Sigmoid colon (tissue), 7 donors: ENCODE data around the gene IGSF9B. TPM values are rescaled to one million over a fixed set of nuclear protein-coding genes. Genes with fewer than 3 reads are reported as not detected.

Experiments
- DNase-seq: peaks from one replicate; pipeline ENCODE4 v3.0.0-alpha.2; 2019
- H3K27ac ChIP-seq, 4 donors: fragments of 200-600 bp; sonication (generic); one replicate each; pipeline ENCODE4 v1.5.1; 2016 to 2019; ENCODE audit warnings: mild to moderate bottlenecking in 1 of 4
- H3K27me3 ChIP-seq, 3 donors: fragments of 200-600 bp; sonication (generic); one replicate each; pipeline ENCODE4 v1.5.1; 2019; ENCODE audit warnings: mild to moderate bottlenecking in 1 of 3
- H3K36me3 ChIP-seq, 4 donors: fragments of 200-600 bp; sonication (generic); one replicate each; pipeline ENCODE4 v1.5.1; 2016 to 2019
- H3K4me1 ChIP-seq, 4 donors: fragments of 200-600 bp; sonication (generic); one replicate each; pipeline ENCODE4 v1.5.1; 2017 to 2019
- H3K4me3 ChIP-seq, 4 donors: fragments of 200-600 bp; sonication (generic); one replicate each; pipeline ENCODE4 v1.5.1; 2017 to 2019; ENCODE audit warnings: mild to moderate bottlenecking in 2 of 4, moderate library complexity in 1 of 4
- H3K9me3 ChIP-seq, 4 donors: fragments of 200-600 bp in 3 of 4; sonication (generic) in 3 of 4; one replicate each; pipeline versions ENCODE4 v1.5.1 to v1.6.1; 2013 to 2019
- EP300 ChIP-seq, 4 donors: sonication (generic); formaldehyde crosslinking; IDR thresholded peaks; one replicate each; pipeline ENCODE4 v1.6.1; 2017; ENCODE audit warnings: antibody characterized with exemption in 4 of 4
- POLR2A ChIP-seq, 2 donors: fragments of 450-650 bp; IDR thresholded peaks; one replicate each; pipeline ENCODE4 v1.6.1; 2016; ENCODE audit warnings: antibody characterized with exemption in 2 of 2, mild to moderate bottlenecking in 2 of 2, moderate library complexity in 2 of 2
- POLR2AphosphoS5 ChIP-seq, 4 donors: sonication (generic); formaldehyde crosslinking; IDR thresholded peaks; one replicate each; pipeline ENCODE4 v1.6.1; 2017; ENCODE audit warnings: antibody characterized with exemption in 4 of 4
- WGBS, 2 donors: extraction: QIAGEN DNeasy Blood & Tissue Kit; methylation state at CpG; one replicate each; pipeline ENCODE4 v1.1.7; 2013; 5-methylcytosine and 5-hydroxymethylcytosine counted together
- intact Hi-C: fragments of 100-400 bp; cut with DNase I; formaldehyde crosslinking; loops from one replicate; pipeline ENCODE4 v1.15.1; 2023
- polyA plus RNA-seq, 3 donors: library from polyadenylated mRNA; stranded (reverse); fragments of 200-250 nt; gene quantifications; one replicate each; pipeline ENCODE4 v1.2.3, GENCODE V29; 2013
- total RNA-seq, 4 donors: library from RNA; depleted of rRNA; stranded (reverse); fragments of >200 nt; gene quantifications; one replicate each; pipeline ENCODE4 v1.1.0, GENCODE V29; 2016
- TF ChIP-seq, protein P1 (sequence below), 4 experiments: fragments of 450-650 bp in 3 of 4; fragments of 200-600 bp in 1 of 4; IDR thresholded peaks; one replicate each; pipeline ENCODE4 v1.5.1; 2016 to 2019; ENCODE audit warnings: antibody characterized with exemption in 4 of 4, mild to moderate bottlenecking in 3 of 4, moderate library complexity in 2 of 4
- donor health status: healthy with polysubstance abuse.
- donor health status: Bipolar disorder and iron deficiency.
- donor health status: healthy.

Gene IGSF9B
- total and polyA plus RNA-seq, 7 donors: under 0.01 to 53.7 (median 14.8) TPM; not detected in 1

- no peaks in the 10 kb centered on the region for H3K9me3 ChIP-seq
- WGBS, 2 donors: 95 to 97% methylated on average over 10 of the region's 10 CpGs
- no peak for DNase-seq
- no peak overlapping the region for H3K27ac ChIP-seq
- no peaks in the 10 kb centered on the region for H3K27me3 ChIP-seq
- peaks cover 39 to 99% (median 61%) of the 10 kb centered on the region in 4 donors for H3K36me3 ChIP-seq
- H3K4me1 ChIP-seq: no peaks in the 10 kb centered on the region
- TF ChIP-seq EP300 (IDR thresholded peaks at IDR 0.05) (no peak), POLR2AphosphoS5 (IDR thresholded peaks at IDR 0.05) (no peak), POLR2A (IDR thresholded peaks at IDR 0.05) (no peak)
- TF ChIP-seq, protein P1, sequence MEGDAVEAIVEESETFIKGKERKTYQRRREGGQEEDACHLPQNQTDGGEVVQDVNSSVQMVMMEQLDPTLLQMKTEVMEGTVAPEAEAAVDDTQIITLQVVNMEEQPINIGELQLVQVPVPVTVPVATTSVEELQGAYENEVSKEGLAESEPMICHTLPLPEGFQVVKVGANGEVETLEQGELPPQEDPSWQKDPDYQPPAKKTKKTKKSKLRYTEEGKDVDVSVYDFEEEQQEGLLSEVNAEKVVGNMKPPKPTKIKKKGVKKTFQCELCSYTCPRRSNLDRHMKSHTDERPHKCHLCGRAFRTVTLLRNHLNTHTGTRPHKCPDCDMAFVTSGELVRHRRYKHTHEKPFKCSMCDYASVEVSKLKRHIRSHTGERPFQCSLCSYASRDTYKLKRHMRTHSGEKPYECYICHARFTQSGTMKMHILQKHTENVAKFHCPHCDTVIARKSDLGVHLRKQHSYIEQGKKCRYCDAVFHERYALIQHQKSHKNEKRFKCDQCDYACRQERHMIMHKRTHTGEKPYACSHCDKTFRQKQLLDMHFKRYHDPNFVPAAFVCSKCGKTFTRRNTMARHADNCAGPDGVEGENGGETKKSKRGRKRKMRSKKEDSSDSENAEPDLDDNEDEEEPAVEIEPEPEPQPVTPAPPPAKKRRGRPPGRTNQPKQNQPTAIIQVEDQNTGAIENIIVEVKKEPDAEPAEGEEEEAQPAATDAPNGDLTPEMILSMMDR (IDR thresholded peaks at IDR 0.05): no peak
- H3K4me3 ChIP-seq: no peak overlapping the region
- intact Hi-C loops: no loop called here
Observed at GRCh38 chr11:133921513-133921912, 35.3 kb downstream of the IGSF9B start.

- intact Hi-C loops: no loop called here
- H3K27me3 ChIP-seq: no peaks in the 10 kb centered on the region
- DNase-seq: no peak
- TF ChIP-seq POLR2A (IDR thresholded peaks at IDR 0.05): no peak
- no peak overlapping the region for H3K27ac ChIP-seq
- no peaks in the 10 kb centered on the region for H3K4me1 ChIP-seq
- H3K36me3 ChIP-seq: peaks cover 35 to 99% (median 59%) of the 10 kb centered on the region in 4 donors
- 96% methylated on average over 33 of the region's 33 CpGs for WGBS, 2 donors
- H3K9me3 ChIP-seq: no peaks in the 10 kb centered on the region
- H3K4me3 ChIP-seq: no peak overlapping the region
Observed at GRCh38 chr11:133921026-133921425, 35.7 kb downstream of the IGSF9B start.

GRCh38 chr11:133920109-133920990 lies 36.4 kb downstream of the IGSF9B start:
- no peaks in the 10 kb centered on the region for H3K27me3 ChIP-seq
- WGBS, 2 donors: 91 to 92% methylated on average over 47 of the region's 47 CpGs
- TF ChIP-seq POLR2A (IDR thresholded peaks at IDR 0.05) (no peak), POLR2AphosphoS5 (IDR thresholded peaks at IDR 0.05) (no peak), EP300 (IDR thresholded peaks at IDR 0.05) (no peak)
- TF ChIP-seq, protein P1 (IDR thresholded peaks at IDR 0.05): no peak
- no peak for DNase-seq
- H3K36me3 ChIP-seq: peaks cover 28 to 99% (median 54%) of the 10 kb centered on the region in 4 donors
- H3K9me3 ChIP-seq: no peaks in the 10 kb centered on the region
- intact Hi-C loops: no loop called here
- H3K4me1 ChIP-seq: no peaks in the 10 kb centered on the region
- no peak overlapping the region for H3K4me3 ChIP-seq
- no peak overlapping the region for H3K27ac ChIP-seq

DNA sequence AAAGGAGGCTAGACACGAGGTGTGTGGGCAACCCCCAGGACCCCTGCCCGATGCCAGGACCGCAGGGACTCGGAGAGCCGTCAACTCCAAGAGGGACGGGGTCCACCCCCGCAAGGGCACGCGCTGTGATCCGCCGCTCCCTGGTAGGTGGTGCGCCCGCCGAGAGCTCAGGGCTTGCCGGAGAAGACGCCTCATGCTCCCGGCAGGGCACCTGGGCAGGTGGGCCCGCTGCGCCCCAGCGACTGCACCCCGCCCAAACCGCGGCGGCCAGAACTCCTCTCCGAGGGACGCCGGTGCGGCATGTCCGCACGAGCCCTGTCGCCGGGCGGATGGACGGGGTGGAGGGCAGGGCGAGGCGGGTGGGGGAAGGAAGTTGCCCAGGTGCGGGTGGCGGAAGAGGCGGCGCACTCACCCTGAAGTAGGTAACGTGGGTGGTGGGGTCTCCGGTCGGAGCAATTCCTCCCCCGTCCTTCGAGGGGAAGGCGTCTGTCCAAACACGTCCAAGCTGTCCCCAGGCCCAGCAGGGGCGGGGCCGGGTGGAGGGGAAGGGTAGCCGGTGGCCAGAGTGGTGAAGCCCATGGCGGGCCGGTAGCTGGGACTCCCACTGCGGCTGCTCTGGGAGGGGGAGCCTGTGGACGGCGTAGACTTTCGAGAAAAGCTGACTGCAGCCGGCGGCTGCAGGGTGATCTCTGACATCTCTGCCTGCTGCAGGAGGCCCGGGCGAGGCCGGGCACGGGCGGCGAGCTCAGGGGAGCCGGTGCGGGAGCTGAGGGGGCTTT lies 37.2 kb downstream of the IGSF9B start:
- H3K36me3 ChIP-seq: peaks cover 21 to 97% (median 46%) of the 10 kb centered on the region in 4 donors
- WGBS, 2 donors: 47 to 54% methylated on average over 66 of the region's 66 CpGs
- no peaks in the 10 kb centered on the region for H3K27me3 ChIP-seq
- no peak overlapping the region for H3K4me3 ChIP-seq
- H3K4me1 ChIP-seq: no peaks in the 10 kb centered on the region
- DNase-seq: no peak
- TF ChIP-seq EP300 (IDR thresholded peaks at IDR 0.05): no peak
- TF ChIP-seq, protein P1 (IDR thresholded peaks at IDR 0.05): no peak
- no peak for TF ChIP-seq POLR2AphosphoS5 (IDR thresholded peaks at IDR 0.05)
- no peak for TF ChIP-seq POLR2A (IDR thresholded peaks at IDR 0.05)
- intact Hi-C loops: no loop called here
- no peak overlapping the region for H3K27ac ChIP-seq
- no peaks in the 10 kb centered on the region for H3K9me3 ChIP-seq
